CD14-positive monocyte (primary cell): ENCODE results near the gene ZBTB43. TPM values are rescaled to one million over a fixed set of nuclear protein-coding genes. Genes with fewer than 3 reads are reported as not detected.

Experiments used
- DNase-seq, 3 donors: peaks; one replicate each; pipeline ENCODE4 v3.0.0-alpha.2; 2011 to 2022
- H2AFZ ChIP-seq: 2 replicates; pipeline ENCODE4 v1.6.0; 2012; ENCODE audit warnings: mild to moderate bottlenecking, low read depth, low read length, inconsistent platforms; ENCODE audit not compliant: insufficient read depth, poor library complexity, severe bottlenecking
- H3K27ac ChIP-seq, 2 donors: 1 replicate in 1 of 2; 2 replicates in 1 of 2; pipeline ENCODE4 v1.5.1; 2012 to 2013; ENCODE audit warnings: low read length in 2 of 2, control low read depth in 1 of 2, inconsistent platforms in 1 of 2, low read depth in 1 of 2, mild to moderate bottlenecking in 1 of 2
- H3K27me3 ChIP-seq, 2 donors: one replicate each; pipeline versions ENCODE4 v1.6.0 to v1.6.1; 2011 to 2013; ENCODE audit warnings: low read length in 2 of 2; ENCODE audit not compliant: control insufficient read depth in 2 of 2, insufficient read depth in 2 of 2
- H3K36me3 ChIP-seq, 2 donors: replicated peaks in 1 of 2; 1 replicate in 1 of 2; 2 replicates in 1 of 2; pipeline versions ENCODE4 v1.5.1 to v1.6.1; 2012 to 2013; ENCODE audit warnings: low read length in 2 of 2, control low read depth in 1 of 2, inconsistent platforms in 1 of 2, mild to moderate bottlenecking in 1 of 2; ENCODE audit not compliant: insufficient read depth in 2 of 2, control insufficient read depth in 1 of 2
- H3K4me1 ChIP-seq, 2 donors: 1 replicate in 1 of 2; 2 replicates in 1 of 2; pipeline versions ENCODE4 v1.5.1 to v1.6.1; 2012 to 2013; ENCODE audit warnings: low read length in 2 of 2, control low read depth in 1 of 2, inconsistent platforms in 1 of 2, mild to moderate bottlenecking in 1 of 2, moderate library complexity in 1 of 2; ENCODE audit not compliant: insufficient read depth in 2 of 2, control insufficient read depth in 1 of 2
- H3K4me2 ChIP-seq: replicated peaks from 2 replicates; pipeline ENCODE3; 2012; ENCODE audit warnings: low read length, moderate library complexity, mild to moderate bottlenecking; ENCODE audit not compliant: poor library complexity, severe bottlenecking; ENCODE audit errors: extremely low read depth
- H3K4me3 ChIP-seq, 3 experiments: fragments of 200-600 bp in 1 of 3; sonication (generic) in 1 of 3; replicated peaks in 1 of 3; 1 replicate in 2 of 3; 2 replicates in 1 of 3; pipeline ENCODE4 v1.5.1; 2011 to 2013; ENCODE audit warnings: low read length in 3 of 3, mild to moderate bottlenecking in 3 of 3, control low read depth in 2 of 3, low read depth in 2 of 3, inconsistent platforms in 1 of 3, moderate library complexity in 1 of 3
- H3K79me2 ChIP-seq: 2 replicates; pipeline ENCODE4 v1.6.0; 2012; ENCODE audit warnings: mild to moderate bottlenecking, control low read depth, inconsistent platforms, low read length, moderate library complexity; ENCODE audit not compliant: insufficient read depth
- H3K9ac ChIP-seq: 2 replicates; pipeline ENCODE4 v1.6.0; 2017; ENCODE audit warnings: low read length, mild to moderate bottlenecking; ENCODE audit not compliant: insufficient read depth, poor library complexity, severe bottlenecking
- H3K9me3 ChIP-seq, 2 donors: replicated peaks in 1 of 2; 1 replicate in 1 of 2; 2 replicates in 1 of 2; pipeline versions ENCODE4 v1.5.1 to v1.6.1; 2012 to 2013; ENCODE audit warnings: low read length in 2 of 2, control low read depth in 1 of 2; ENCODE audit not compliant: control insufficient read depth in 1 of 2, insufficient read depth in 1 of 2
- H4K20me1 ChIP-seq: 2 replicates; pipeline ENCODE4 v1.6.0; 2012; ENCODE audit warnings: mild to moderate bottlenecking, low read length, control low read depth, moderate library complexity; ENCODE audit not compliant: insufficient read depth
- H3K27ac Mint-ChIP-seq, 7 donors: one replicate each; pipeline ENCODE4 v1.8.0; 2020; ENCODE audit warnings: mild to moderate bottlenecking in 7 of 7, mixed read lengths in 7 of 7, moderate library complexity in 6 of 7, inconsistent platforms in 2 of 7
- H3K27me3 Mint-ChIP-seq, 3 donors: one replicate each; pipeline ENCODE4 v1.8.0; 2021 to 2022; ENCODE audit warnings: low read depth in 3 of 3, mild to moderate bottlenecking in 3 of 3, mixed read lengths in 3 of 3, moderate library complexity in 3 of 3, inconsistent platforms in 1 of 3
- H3K36me3 Mint-ChIP-seq, 2 donors: one replicate each; pipeline ENCODE4 v1.8.0; 2020; ENCODE audit warnings: mixed read lengths in 2 of 2, inconsistent platforms in 1 of 2, mild to moderate bottlenecking in 1 of 2
- H3K4me1 Mint-ChIP-seq: one replicate; pipeline ENCODE4 v1.8.0; 2020; ENCODE audit warnings: mild to moderate bottlenecking, mixed read lengths
- H3K4me3 Mint-ChIP-seq, 2 donors: one replicate each; pipeline ENCODE4 v1.8.0; 2020; ENCODE audit warnings: mild to moderate bottlenecking in 2 of 2, mixed read lengths in 2 of 2, moderate library complexity in 1 of 2
- H3K9me3 Mint-ChIP-seq, 7 donors: one replicate each; pipeline ENCODE4 v1.8.0; 2020 to 2022; ENCODE audit warnings: mixed read lengths in 7 of 7, mild to moderate bottlenecking in 6 of 7, moderate library complexity in 6 of 7, inconsistent platforms in 2 of 7
- WGBS: methylation state at CpG from one replicate; pipeline ENCODE4 v1.1.5; 2013; ENCODE audit warnings: missing lambda C conversion rate; ENCODE audit not compliant: insufficient coverage; 5-methylcytosine and 5-hydroxymethylcytosine counted together
- intact Hi-C, 2 donors: fragments of 100-400 bp; cut with micrococcal nuclease; formaldehyde crosslinking; loops; one replicate each; pipeline versions ENCODE4 v1.15.0 to v1.15.1; 2023
- polyA plus RNA-seq, 3 donors: library from polyadenylated mRNA; depleted of rRNA in 1 of 3; unstranded in 2 of 3; stranded (reverse) in 1 of 3; fragments of 300-500 nt in 2 of 3; fragments of >200 nt in 1 of 3; fragmentation: Illumina TruSeq in 2 of 3; gene quantifications; 1 replicate in 2 of 3; 2 replicates in 1 of 3; pipeline ENCODE4 v1.2.3, GENCODE V29; 2012 to 2021
- TF ChIP-seq, protein P1 (sequence below): fragments of 200-600 bp; IDR thresholded peaks from one replicate; pipeline ENCODE4 v1.8.0; 2022; ENCODE audit warnings: antibody characterized with exemption, mild to moderate bottlenecking

ZBTB43 gene
- polyA plus RNA-seq, 3 donors, result 6.1 to 15.9 (median 6.8) TPM

- whole genome bisulfite sequencing, result 45% methylated on average over 15 of the region's 29 CpGs
- H3K27me3 ChIP-seq, result peaks cover 0 to 3% of the 10 kb centered on the region in 2 donors
- no peak overlapping the region for H3K4me3 ChIP-seq
- no peaks in the 10 kb centered on the region for H3K79me2 ChIP-seq
- peak overlapping the region; percentile 57 for H2AFZ ChIP-seq
- peak overlapping the region; percentile 25 for H3K4me2 ChIP-seq
- Mint-ChIP-seq H3K4me3 (peak overlapping the region in 1 of 2 donors; percentile 39), H3K4me1 (peaks cover 3% of the 10 kb centered on the region), H3K9me3 (peaks cover 0 to 3% (median 2%) of the 10 kb centered on the region in 7 donors), H3K27me3 (peaks cover 8 to 45% (median 22%) of the 10 kb centered on the region in 3 donors), H3K27ac (peak overlapping the region in 1 of 7 donors; percentile 24), H3K36me3 (no peaks in the 10 kb centered on the region)
- no peak overlapping the region for H3K27ac ChIP-seq
- DNase-seq, result peak; percentile 71 to 74 (median 71)
- no peaks in the 10 kb centered on the region for H4K20me1 ChIP-seq
- no peaks in the 10 kb centered on the region for H3K9me3 ChIP-seq
- TF ChIP-seq, protein P1, sequence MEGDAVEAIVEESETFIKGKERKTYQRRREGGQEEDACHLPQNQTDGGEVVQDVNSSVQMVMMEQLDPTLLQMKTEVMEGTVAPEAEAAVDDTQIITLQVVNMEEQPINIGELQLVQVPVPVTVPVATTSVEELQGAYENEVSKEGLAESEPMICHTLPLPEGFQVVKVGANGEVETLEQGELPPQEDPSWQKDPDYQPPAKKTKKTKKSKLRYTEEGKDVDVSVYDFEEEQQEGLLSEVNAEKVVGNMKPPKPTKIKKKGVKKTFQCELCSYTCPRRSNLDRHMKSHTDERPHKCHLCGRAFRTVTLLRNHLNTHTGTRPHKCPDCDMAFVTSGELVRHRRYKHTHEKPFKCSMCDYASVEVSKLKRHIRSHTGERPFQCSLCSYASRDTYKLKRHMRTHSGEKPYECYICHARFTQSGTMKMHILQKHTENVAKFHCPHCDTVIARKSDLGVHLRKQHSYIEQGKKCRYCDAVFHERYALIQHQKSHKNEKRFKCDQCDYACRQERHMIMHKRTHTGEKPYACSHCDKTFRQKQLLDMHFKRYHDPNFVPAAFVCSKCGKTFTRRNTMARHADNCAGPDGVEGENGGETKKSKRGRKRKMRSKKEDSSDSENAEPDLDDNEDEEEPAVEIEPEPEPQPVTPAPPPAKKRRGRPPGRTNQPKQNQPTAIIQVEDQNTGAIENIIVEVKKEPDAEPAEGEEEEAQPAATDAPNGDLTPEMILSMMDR, result peak; percentile 96
- H3K9ac ChIP-seq, result no peak overlapping the region
- H3K36me3 ChIP-seq, result no peaks in the 10 kb centered on the region
- intact Hi-C loops, result loop anchor here (1.0 to 2.0 kb wide), 3 partner anchors 77 to 173 kb away; no protein-coding TSS in a partner anchor
- H3K4me1 ChIP-seq, result no peaks in the 10 kb centered on the region
Observed at GRCh38 chr9:126781186-126782052, 23.4 kb upstream of the ZBTB43 start.

GRCh38 chr9:126782053-126782388 lies 22.8 kb upstream of the ZBTB43 start:
- Mint-ChIP-seq H3K4me1 (peaks cover 3% of the 10 kb centered on the region), H3K4me3 (no peak overlapping the region), H3K9me3 (peaks cover 0 to 3% (median 2%) of the 10 kb centered on the region in 7 donors), H3K27me3 (peaks cover 13 to 47% (median 22%) of the 10 kb centered on the region in 3 donors), H3K27ac (no peak overlapping the region), H3K36me3 (no peaks in the 10 kb centered on the region)
- intact Hi-C loops, result no loop called here
- Histone ChIP-seq H3K4me2 (no peak overlapping the region), H3K27ac (no peak overlapping the region), H3K36me3 (no peaks in the 10 kb centered on the region), H3K27me3 (peaks cover 5 to 8% of the 10 kb centered on the region in 2 donors), H3K4me3 (no peak overlapping the region), H3K9ac (no peak overlapping the region), H3K9me3 (no peaks in the 10 kb centered on the region), H4K20me1 (no peaks in the 10 kb centered on the region), H3K4me1 (no peaks in the 10 kb centered on the region), H2AFZ (no peak overlapping the region), H3K79me2 (no peaks in the 10 kb centered on the region)
- no peak for DNase-seq
- 63% methylated on average over 3 of the region's 4 CpGs for WGBS
- TF ChIP-seq, protein P1, result peak; percentile 48
